Adrenal gland (tissue), 5 donors: ENCODE results near the gene BSND.

Experiments
- CTCF ChIP-seq, 6 experiments: fragments of 450-650 bp in 4 of 6; fragments of 200-600 bp in 2 of 6; sonication (generic) in 1 of 6; IDR thresholded peaks; 1 replicate in 5 of 6; 2 replicates in 1 of 6; pipeline versions ENCODE4 v1.5.1 to v1.8.0; 2016 to 2021; ENCODE audit warnings: antibody characterized with exemption in 6 of 6, mild to moderate bottlenecking in 2 of 6, moderate library complexity in 1 of 6
- POLR2A ChIP-seq, 2 donors: fragments of 450-650 bp; IDR thresholded peaks; one replicate each; pipeline ENCODE4 v1.6.1; 2017; ENCODE audit warnings: antibody characterized with exemption in 2 of 2, mild to moderate bottlenecking in 2 of 2, moderate library complexity in 1 of 2
- donor health status: DM: no; HTN: no; CAD: no.

- no peak for TF ChIP-seq POLR2A (IDR thresholded peaks at IDR 0.05)
- TF ChIP-seq CTCF (IDR thresholded peaks at IDR 0.05), result no peak
Observed at GRCh38 chr1:55044617-55045397, 46.1 kb downstream of the BSND start.
